Fibroblast of skin of left biceps (primary cell): ENCODE results near the gene RARRES2.

Experiments
- DNase-seq, 2 experiments: peaks; one replicate each; pipeline ENCODE4 v3.0.0-alpha.2; 2013; ENCODE audit warnings: low read depth in 2 of 2

RARRES2 gene

DNA sequence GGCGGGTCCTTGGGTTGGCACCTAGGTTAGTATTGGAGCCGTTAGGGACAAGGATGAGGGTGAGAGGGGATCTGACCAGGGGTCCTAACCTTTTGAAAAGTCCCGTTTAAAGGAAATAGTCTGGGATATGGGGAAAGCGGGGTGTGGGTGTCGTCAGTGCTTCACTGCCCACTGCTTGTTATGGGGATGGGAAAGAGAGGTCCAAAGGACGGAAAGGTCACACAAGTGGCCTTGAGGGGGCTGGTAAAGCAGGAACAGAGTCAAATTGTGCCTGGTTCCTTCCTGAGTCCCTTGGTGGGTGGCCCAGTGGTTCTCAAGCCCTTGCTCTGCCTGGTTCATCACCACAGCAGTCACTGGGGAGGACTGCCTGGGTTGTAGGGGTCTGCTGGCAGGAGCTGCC lies 35.1 kb upstream of the RARRES2 start:
- no peak for DNase-seq

DNA sequence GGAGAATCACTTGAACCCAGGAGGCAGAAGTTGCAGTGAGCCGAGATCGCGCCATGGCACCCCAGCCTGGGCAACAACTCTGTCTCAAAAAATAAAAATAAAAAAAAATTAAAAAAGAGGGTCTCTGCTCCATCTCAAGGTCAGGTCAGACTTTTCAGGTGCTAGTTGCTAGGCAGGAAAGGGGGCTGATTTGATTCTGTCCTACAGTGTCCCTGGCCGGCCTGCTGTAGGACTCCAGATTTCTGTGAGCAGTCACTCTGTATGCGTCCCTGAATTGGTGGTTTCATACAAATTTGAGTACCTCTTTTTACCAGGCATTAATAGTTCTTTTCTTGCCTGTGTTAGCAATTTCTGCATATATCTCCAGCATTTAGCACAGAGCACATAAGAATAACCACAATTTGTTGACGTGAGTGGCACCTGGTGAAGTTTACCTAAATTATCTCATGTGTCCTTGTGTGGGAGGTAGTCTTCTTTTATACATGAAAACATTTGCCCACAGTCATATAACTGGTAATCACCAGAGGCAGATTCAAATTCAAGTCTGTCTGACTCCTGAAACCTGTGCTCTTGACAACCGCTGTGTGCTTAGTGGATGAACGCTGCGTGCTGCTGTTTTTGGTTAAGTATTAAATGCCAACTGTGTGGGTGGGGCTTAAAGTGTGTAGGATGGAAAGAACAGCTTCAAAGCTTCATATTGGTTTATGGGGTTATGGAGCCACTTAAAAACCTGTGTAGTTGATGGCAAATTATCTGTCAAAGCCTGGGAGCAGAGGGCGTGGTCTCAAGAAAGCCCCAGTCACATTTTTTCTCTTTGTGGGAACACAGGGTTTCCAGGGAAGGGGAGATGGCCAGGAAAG lies 34.5 kb upstream of the RARRES2 start:
- DNase-seq, result no peak

DNA sequence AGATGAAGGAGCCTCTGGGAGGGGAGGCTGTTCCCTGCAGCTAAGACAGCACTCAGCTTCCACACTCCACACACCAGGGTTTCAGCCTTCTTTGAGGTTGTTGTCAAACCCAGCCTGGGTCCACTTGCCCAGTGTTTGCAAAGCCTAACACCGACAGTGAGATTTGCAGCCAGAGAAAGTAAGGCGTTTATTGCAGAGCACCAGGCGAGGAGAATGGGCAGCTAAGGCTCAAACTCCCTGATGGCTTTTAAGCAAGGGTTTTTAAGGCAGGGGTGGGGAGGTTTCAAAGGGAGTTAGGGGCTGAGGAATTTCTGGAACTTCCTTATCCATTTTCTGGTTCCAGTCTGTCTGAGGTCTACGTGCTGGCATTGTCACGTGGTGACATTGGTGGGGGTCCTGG lies 33.0 kb upstream of the RARRES2 start:
- no peak for DNase-seq

DNA sequence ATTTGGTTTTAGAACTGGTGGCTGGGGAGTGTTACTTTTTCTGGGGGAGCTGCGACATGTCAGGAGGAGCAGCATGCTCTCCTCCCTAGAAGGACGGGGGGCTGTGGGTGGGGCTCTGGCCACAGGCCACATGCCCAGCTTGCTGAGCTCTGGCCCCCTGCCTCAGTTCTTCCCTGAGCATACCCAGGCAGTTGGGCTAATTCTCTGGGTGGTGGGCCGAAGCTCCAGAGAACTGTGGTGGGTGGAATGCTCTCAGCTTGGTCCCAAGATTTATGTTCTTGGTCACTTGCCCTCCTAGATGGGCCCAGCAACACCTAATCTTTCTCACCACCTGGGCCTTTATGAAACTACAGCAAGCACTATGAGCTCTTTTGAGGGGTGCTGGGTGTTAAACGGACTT lies 32.6 kb upstream of the RARRES2 start:
- DNase-seq, result no peak

DNA sequence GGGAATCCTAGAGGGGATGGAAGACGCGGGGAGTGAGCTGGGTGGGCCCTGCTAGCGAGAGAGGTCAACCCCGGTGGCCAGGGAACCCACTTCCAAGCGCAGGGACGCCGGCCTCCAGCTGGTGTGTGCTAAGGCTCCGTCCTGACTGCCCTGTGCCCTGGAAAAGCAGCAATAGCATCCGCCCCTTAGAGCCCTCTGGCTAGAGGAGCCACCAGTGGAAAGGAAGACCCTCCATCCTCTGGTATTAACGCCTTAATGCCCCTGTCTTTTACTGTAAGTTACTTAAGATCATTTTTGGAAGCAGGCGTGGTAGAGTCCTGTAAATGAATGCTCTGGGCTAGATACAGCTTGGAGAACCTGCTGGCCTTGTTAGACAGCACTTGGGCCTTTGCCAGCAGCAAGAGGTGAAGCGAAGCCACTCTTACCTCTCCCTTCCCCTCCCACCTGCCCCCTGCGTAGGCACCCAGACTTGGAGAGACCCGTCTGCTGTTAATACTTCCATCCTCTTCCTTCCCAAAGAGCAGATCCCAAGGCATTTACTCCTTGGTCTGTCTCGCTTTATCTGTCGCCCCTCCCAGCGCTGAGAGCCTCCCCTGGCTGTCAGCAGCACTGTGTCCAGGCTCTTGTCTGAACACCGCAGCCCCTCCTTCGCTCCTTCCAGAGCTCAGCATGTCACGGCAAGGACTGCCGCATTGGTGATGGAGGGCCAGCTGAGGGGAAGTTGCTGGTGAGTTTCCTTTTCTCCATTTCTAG lies 31.8 kb upstream of the RARRES2 start:
- DNase-seq, result no peak

DNA sequence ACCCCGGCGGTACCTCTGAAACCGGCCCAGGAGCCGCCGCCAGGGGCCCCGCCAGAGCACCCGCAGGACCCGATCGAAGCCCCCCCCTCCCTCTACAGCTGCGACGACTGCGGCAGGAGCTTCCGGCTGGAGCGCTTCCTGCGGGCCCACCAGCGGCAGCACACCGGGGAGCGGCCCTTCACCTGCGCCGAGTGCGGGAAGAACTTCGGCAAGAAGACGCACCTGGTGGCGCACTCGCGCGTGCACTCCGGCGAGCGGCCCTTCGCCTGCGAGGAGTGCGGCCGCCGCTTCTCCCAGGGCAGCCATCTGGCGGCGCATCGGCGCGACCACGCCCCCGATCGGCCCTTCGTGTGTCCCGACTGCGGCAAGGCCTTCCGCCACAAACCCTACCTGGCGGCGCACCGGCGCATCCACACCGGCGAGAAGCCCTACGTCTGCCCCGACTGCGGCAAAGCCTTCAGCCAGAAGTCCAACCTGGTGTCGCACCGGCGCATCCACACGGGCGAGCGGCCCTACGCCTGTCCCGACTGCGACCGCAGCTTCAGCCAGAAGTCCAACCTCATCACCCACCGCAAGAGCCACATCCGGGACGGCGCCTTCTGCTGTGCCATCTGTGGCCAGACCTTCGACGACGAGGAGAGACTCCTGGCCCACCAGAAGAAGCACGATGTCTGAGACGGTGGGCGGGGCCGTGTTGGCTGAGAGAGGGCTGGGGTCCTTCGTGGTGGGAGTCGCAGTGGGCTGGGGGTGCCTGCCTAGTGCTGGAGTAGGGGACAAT lies 31.0 kb upstream of the RARRES2 start:
- DNase-seq, result no peak

DNA sequence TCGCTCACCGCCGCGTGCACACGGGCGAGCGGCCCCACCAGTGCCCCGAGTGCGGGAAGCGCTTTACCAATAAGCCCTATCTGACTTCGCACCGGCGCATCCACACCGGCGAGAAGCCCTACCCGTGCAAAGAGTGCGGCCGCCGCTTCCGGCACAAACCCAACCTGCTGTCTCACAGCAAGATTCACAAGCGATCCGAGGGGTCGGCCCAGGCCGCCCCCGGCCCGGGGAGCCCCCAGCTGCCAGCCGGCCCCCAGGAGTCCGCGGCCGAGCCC lies 30.5 kb upstream of the RARRES2 start:
- no peak for DNase-seq

DNA sequence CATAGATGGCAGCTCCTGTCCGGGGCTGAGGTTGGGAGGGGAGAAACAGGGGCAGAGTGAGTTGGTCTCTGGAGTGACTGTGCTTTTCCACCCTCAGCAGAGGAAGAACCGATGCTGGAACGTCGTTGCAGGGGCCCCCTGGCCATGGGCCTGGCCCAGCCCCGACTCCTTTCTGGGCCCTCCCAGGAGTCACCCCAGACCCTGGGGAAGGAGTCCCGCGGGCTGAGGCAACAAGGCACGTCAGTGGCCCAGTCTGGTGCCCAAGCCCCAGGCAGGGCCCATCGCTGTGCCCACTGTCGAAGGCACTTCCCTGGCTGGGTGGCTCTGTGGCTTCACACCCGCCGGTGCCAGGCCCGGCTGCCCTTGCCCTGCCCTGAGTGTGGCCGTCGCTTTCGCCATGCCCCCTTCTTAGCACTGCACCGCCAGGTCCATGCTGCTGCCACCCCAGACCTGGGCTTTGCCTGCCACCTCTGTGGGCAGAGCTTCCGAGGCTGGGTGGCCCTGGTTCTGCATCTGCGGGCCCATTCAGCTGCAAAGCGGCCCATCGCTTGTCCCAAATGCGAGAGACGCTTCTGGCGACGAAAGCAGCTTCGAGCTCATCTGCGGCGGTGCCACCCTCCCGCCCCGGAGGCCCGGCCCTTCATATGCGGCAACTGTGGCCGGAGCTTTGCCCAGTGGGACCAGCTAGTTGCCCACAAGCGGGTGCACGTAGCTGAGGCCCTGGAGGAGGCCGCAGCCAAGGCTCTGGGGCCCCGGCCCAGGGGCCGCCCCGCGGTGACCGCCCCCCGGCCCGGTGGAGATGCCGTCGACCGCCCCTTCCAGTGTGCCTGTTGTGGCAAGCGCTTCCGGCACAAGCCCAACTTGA lies 29.9 kb upstream of the RARRES2 start:
- DNase-seq, result no peak

DNA sequence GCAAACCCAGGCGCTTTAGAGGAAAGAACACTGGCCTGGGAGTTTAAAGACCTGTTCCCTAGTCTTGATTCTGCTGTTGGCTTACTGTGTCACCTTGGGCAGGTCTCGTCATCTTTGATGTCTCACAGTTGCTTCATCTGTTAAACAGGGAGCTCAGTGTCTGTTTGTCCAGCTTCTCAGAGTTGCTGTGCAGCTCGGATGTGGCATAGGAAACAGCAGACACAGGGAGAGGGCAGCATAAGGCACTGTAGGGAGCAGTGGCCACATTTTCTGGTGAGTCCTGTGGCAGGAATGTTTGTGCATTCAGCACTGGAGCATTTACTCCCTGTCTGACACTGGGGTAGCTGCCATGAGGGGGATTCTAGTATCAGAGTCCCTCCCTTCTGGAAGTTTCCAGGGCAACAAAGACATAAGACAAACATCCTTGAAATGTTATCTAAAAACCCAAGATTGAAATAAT lies 29.2 kb upstream of the RARRES2 start:
- DNase-seq, result no peak

DNA sequence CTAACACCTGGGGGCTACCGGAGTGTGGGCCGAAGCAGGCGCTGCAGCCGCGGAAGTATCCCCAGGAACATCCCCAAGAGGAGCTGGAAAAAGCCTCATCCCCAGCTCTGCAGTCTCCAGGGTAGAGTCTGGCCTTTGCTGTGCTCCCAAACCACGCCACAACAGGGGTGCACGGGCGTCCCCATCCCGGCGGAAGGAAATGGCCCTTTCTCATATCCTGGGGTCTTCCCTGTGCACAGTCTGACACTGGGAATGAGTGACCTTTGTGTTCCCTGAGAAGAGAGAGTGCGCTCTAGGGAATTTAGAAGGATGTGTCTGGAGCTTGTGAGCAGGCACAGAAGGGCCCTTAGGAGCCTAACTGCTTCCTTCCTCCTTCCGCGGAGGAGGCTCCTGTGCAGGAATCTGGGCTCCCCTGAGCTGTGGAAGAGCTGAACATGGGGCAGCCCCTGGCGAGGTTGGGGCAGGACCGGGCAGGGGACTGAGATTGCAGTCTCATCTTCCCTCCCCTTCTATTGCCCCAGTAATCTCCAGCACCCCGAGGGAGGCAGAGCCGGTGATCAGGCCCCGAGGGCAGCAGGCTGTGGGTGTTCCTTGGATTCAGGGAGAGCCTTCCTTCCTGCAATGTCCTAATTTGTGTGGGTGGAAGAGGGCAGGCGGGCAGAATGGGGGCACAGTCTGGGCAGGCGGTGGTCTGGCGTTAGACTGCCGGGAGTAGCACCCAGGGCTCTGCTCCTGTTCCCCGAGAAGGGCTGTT lies 28.5 kb upstream of the RARRES2 start:
- no peak for DNase-seq

DNA sequence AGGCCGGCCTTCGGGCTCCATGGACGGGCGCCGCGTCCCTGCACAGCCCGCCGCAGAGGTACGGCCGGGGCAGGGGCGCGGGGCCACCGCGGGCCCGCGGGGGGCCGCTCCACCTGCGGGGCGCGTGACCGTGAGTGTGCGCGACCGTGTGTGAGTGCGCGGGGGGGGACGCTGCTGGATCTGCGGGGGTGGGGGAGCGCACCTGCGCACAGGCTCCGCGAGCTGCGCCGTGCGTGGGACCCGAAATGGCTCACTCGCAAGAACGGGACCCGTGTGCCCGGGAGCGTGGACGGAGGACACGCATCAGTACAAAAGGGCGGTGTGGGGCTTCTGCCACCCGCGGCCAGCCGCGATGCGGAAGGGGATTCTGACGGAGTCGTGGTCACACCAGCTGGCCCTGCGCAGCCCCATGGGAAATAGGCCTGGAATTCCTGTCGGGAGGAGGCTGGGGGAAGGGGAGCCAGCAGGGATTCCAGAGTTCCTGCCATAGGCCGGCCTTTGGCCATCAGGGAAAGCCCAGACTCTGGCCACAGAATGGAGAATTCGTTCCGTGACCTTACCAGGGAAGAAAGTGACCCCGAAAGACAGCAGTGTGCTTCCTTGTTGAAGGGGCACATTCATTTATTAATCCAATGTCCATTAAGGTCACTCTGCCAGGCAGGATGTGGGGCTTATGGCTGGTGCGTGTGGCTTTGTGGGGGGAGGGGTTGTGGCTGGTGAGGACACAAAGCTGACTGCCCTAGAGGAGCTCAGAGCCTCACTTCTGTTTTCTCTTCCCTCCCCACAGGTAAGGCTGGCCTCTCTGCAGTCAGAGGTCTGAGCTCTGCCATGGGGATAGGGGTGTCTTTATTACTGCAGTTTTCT lies 27.7 kb upstream of the RARRES2 start:
- no peak for DNase-seq

DNA sequence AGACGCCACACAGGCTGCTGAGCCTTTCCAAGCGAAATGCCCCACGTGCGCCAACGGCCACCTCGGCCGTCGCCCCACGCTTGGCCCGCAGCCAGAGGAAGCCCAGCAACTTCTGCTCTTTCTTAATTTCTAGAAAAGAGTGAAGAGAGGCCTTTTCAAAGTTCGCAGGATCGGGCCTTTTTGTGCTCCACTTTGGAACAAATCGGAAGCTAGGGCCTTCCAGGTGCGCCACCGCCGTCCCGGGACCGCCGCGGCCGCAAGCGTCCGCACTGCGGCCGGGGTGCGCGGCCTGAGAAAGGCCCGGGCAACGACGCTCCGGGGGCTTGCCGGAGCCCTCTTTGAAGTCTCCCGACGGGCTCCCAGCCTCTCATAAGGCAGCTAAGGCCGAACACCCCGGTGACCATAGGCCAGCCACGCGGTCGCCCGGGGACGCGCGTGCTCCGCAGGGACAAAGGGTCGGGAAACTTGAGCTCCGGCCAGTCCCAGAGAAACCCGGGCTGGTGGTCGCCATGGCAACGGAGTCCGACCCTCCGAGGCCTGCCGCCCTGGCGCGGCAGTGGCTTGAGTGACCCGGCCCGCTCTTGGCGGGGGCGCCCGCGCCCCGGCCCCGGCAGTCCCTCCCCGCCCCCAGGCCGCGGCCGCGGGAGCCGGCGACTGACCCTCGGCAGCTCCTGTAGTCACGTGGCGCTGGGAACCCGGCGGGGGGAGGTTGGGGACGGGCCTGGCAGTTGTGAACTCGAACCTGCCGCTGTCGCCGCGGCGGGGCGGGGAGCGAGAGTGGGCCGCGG lies 26.9 kb upstream of the RARRES2 start, which contains the start of gene REPIN1:
Gene REPIN1, plus strand, starts transcription at position 727 of the 788 bp plus-strand sequence. CDS start 890 bp downstream, outside the sequence.
- peak in 1 of 2 experiments; percentile 51 for DNase-seq

DNA sequence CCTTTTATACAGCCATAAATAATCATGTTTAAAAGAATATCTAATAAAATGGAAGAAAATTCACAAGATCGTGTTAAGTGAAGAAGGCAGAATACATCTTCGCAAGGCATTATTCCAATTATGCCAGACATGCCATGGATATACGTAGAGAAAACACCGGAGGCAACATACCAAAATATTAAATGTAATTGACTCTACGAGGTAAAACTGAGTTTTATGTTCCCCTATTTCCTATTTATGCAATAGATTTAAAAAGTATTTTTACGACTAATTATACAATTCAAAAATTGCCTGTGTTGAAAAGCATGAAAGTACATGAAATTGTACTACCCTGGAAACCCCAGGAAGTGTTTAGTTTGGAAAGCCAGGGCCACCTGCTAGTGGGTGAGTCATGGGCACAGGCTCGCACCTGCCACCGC lies 26.3 kb upstream of the RARRES2 start:
- no peak for DNase-seq

DNA sequence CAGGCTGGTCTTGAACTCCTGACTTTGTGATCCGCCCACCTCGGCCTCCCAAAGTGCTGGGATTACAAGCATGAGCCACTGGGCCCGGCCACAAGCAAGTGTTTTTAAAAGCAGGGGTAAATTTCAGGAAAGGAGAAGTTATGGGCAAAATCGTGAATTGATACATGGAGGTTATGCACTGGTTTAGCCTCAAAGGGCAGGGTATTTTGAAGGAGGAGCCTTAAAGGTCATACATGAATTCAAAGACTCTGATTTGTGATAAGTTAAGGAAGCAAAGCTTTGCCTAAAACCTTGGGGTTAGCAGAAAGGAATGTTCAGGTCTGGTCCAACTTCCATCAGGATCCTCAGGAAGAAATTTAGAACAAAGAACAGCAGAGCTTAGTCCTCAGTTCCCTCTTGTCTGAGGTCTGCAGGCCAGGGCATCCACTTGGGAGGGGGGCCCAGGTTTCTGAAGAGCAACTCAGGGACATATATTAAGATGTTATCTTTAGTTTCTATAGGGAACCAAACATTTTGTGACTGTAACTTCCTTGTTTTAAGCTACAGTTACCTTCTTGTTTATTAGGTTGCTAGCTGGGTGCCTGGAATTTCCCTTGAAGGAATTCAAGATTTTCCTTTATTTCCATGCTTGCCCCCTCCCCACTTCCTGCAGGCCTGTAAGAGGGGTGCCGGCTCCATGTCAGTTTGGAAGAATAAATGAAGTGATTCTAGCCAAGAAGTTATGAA lies 24.4 kb upstream of the RARRES2 start:
- no peak for DNase-seq

DNA sequence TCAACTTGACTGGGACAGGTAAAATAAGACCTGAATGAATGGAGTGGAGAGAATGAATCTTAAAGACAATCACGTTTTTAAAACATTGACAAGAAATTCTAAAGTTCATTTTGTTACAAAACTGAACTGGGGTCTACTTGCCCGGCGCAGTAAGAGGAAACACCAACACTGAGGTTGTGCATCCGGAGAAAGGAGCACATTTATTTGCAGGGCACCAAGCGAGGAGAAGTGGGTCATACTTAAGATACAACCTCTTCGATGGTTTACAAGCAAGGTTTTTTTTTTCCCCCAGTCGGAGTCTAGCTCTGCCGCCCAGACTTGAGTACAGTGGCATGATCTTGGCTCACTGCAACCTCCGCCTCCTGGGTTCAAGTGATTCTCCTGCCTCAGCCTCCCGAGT lies 23.8 kb upstream of the RARRES2 start:
- no peak for DNase-seq

DNA sequence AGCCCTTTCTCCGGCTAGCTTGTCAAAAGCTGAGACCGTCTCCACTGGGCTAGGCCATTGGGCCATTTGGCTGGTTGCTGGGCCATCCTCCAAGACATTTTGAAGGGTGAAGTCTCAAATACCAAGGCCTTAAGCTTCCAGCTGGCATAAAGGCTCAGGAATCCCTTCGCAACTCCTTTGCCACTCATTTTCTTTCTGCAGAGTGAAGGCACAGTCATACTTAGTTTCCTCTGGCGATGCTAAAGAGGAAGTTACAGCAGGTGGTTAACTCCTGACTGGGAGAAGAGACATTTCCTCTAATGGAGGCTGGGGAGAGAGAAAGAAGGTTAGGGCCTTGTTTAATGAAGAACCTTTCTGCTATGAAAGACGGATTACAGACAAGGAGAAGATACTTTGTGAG lies 22.4 kb upstream of the RARRES2 start:
- no peak for DNase-seq

DNA sequence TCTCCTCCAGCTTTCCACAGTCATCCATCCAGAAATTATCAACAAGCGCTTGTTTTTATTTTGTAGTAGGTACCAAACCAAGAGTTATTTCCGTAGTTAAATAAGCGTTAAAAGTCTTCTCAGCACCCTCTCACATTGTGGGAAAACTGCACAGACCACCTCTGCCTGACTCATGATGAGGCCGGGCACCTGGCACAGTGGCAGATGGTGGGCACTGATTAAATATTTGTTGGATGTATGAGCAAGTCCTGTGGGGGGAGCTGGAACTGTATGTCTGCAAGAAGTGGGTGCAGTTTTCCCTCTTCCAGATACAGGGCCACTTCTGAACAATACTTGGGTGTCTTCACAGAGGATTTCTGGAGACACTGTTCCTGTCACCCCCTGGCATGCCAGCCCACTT lies 21.9 kb upstream of the RARRES2 start:
- DNase-seq, result no peak
